ENCODE data around the gene MIEF1.

- no peak for TF ChIP-seq GABPA (IDR thresholded peaks at IDR 0.05; ENCODE audit: low read depth)
- no peak for TF ChIP-seq REST (IDR thresholded peaks at IDR 0.05; ENCODE audit: insufficient replicate concordance, low read depth)
- TF ChIP-seq CTCF (IDR thresholded peaks at IDR 0.05; ENCODE audit: insufficient read depth, low read length), result no peak
- TF ChIP-seq POLR2AphosphoS5 (IDR thresholded peaks at IDR 0.05; ENCODE audit: low read depth), result no peak
Measured at GRCh38 chr22:39567135-39567946, 65.3 kb downstream of the MIEF1 start.

Measured in HL-60 (cell line).